IPS DF 19.7 (cell line): ENCODE results near the gene KIAA0513.

Source experiments
- DNase-seq: peaks from one replicate; pipeline ENCODE4 v3.0.0-alpha.2; 2013; ENCODE audit warnings: low read depth, low spot score

Gene KIAA0513

DNA sequence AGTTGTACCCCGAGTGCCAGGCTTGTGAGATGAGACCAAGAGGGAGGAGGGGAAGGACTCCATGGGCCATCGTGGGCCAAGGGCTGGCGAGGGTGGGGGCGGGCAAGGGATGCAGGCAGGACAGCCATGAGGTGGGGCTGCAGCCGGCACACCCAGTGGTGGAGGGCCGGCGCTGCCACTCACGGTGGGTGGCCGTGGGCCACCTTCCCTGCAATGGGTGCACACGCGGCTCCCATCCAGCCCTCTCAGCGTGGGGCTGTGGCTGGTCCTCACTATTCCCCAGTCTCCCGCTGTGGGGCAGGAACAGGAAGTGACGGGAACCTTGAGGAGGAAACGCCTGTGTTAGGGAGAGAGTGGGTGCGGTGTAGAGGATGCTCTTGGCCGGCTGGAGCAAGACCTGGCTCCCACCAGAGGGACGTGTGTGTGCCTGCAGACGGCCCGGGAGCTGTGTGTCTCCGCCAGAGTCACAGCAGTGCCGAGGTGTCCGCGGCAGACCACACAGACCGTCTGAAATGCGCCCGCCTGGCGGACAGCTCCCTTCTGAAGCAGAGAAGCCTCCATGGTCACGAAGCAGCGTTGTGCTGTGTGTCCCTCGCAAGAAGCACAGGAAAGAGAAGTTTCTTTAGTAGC lies 61.1 kb downstream of the KIAA0513 start:
- no peak for DNase-seq

DNA sequence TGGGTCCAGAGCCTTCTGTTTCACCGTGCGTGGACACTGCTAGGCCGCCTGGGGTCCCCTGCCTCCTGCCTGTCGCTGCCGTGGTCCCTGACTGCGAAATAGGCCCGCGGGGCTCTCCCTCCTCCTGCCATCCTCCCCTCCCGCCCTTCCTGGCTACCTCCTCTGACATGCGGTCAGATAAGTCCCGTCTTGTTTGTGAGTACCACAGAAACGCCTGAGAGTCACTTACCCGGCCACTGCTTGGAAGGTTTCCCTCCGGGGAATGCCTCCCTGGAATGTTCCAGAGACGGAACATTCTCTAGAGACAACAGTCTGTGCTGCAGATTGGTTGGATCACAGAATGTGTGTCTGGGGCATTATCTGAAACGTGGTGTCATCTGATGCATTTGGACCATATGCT lies 61.9 kb downstream of the KIAA0513 start:
- no peak for DNase-seq

DNA sequence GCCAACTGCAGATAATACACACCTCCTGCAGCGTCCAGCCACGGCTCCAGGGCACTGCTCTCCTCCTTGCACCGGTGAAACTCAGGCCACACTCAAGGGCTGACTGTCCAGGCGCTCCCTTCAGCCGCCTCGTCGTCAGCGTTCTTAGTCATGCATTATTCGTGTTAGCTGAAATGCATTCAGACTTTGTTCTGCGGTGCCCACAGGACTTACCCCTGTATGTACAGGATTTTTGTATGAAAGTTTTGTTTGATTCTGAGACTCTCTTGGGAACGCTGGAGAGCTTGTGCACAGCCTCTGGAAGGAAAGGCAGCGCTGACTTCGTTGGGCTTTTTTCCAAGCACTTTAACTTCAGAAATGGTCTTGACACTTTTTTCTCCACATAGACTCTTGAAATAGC lies 62.6 kb downstream of the KIAA0513 start:
- no peak for DNase-seq

DNA sequence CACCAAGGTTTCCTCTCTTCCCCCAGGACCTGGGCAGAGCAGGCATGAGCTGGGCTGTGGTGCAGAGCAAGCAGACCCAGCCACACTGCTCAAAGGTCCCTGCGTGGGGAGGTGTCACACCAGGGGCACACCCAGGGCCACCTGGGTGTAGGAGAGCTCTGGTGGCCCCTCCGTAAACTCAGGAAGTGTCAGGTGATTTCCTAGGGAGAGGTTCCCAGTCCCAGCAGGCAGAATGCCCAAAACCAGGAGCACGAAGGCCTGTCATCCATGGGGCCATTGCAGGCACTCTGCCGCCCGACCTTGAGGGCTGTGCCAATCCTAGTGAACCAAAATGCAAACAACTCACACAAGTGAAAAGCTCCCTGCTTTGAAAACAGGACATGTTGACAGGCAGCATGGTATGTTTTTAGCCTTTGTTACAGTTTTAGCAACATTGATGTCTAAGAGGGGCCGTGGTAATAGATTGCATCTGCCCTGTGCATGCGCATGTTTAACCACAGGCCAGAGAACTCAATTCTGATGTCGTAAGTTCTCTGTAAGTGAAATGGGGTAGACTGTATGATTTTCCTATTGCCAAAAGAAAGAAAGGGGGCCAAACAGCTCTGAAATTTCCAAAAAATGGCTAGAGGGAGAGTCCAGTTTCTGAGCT lies 63.4 kb downstream of the KIAA0513 start:
- no peak for DNase-seq

DNA sequence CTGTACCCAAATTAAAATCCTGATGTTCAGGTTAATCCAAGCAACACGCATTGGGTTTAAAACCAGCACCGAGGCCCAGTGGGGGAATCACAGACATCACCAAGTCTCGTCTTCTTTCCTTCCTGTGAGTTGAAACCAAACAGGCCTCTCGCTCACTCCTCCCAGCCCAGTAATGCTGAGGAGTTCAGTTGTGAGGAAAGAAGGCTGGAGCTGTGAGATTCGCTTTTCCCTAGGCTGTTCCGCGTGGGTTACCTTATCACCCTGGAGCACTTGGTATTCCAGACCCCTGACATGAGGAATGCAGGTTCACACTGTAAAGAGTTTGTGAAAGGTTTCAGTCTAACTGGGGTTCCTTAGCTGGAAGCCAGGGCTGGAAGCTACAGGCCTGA lies 63.9 kb downstream of the KIAA0513 start:
- no peak for DNase-seq

DNA sequence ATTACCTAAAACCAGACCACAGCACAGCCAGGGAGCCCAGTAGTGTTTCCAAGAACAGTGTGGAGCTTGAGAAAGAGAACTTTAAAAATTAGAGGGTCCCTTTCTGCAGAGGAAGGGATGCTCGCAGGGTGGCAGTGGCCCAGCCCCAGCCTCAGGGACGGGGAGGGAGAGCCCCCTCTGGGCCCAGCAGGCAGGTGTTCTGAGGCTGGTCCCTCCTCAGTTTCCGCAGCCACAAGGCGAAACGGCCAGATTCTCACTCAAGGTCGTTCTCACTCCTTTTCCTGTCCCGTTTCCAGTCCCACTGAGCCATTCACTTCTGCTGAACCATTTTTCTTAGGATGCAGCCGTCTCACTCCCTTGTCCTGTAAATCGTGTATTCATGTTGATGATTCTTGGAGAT lies 64.7 kb downstream of the KIAA0513 start:
- DNase-seq: no peak

DNA sequence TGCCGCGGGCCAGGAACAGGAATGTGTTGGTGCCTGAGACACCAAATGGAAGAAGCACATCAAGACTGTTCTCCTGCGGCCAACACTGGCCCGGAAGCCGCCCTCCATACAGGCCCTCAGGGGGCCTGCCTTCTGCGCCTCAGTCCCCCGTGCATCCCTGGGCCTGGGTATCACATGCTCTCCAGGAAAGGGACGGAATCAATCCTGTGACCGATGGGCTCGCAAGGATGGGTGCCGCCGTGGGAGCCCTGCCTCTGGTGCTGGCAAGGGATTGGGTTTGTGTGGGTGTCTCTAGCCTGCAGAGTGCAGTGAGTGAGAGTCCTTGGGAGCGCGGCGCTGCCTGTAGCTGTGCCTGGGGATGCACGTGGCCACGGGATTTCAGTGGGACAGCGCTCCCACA lies 65.3 kb downstream of the KIAA0513 start:
- DNase-seq: no peak

DNA sequence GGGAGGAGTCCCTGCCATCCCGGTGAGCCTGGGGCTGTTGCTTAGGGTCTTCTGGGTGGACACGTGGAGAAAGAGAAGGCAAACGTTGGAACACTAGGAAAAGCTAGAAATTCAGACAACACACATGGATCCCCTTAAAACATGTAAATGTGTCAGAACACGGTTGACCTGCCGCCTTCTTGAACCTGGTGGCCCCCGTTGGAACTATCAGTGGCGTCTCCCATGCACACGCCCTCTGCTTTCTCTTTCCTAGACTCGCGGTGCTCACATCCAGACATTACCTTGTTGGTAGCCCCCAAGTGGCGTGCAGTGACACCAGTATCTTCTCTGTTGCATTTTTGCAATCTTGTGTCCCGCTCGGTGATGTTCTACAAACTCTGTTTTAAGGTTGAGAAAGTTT lies 66.1 kb downstream of the KIAA0513 start:
- DNase-seq: no peak

DNA sequence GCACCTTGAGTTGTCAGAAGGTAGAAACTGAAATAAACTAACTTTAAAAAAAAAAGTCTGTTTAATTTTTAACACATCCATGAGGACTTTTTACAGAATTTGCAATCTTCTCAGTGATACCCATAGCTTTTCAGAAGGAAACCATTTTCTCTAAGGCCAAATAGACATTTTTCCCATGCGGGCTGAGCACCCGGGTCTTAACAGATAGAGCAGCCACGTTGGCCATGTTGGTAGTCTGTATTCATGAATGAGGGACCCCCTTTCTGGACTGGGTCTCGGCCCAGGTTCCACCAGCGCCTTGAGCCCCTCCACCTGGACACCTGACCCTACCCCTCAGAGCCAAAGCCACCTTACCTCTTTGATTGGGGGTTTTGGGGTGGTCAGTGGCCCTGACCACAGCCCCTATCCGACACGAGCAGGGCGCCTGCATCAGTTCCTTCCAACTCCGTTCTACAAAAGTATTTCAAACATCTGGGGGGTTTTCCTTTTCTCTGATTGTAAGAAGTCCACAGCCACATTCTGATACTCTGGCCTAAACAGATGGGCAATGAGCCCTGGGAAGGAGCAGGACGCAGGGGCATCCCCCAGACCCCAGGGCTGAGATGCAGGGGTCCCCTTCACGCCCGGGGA lies 66.7 kb downstream of the KIAA0513 start:
- DNase-seq: no peak

DNA sequence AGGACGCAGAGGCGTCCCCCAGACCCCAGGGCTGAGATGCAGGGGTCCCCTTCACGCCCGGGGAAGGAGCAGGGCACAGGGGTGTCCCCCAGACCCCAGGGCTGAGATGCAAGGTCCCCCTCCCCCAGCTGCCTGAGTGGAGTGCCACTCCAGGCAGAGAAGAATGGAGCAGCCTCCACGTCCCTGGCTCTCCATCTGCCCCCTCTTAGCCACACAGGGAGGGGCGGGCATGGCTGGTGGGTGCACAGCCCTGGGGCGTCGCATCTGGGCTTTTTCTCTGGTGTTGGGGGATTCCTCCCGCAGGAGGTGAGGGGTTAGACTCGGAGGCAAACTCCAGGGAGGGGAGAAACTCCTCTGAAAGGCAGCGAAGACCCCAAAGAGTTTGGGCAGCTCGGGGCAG lies 67.2 kb downstream of the KIAA0513 start:
- no peak for DNase-seq

DNA sequence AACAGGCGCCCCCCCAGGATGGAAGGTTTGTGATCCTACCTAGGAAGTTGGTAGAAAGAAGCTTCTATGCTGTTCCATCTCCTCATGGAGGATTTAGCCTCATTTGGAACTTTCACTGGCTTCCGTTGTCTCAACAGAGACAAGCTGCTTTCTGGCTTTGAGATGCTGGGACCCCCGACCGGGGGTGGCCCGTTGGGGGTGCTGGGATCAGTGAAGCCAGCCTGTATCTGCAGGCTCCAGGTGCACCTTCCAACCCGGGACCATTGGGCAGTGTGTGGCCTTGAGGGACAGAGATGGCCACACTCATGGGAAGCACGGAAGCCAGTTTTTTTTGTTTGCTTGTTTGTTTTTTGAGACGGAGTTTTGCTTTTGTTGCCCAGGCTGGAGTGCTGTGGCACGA lies 69.3 kb downstream of the KIAA0513 start:
- DNase-seq: no peak

DNA sequence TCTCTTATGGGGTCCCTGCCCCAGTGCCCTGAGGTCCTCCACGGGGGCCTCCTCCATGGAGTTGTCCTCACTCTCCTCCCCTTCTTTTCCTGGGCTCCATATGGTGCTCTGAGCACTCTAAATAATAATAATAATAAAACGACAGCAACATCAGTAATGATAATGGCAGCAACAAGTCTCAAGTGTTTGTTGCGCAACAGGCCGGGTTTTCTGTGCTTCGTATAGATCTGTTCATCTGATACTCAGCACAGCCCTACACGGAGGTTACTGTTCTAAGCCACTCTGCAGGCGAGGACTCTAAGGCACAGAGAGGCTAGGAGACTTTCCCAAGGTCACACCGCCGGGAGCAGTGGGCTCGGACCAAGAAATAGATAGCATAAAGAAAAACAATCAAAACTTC lies 71.0 kb downstream of the KIAA0513 start:
- no peak for DNase-seq

DNA sequence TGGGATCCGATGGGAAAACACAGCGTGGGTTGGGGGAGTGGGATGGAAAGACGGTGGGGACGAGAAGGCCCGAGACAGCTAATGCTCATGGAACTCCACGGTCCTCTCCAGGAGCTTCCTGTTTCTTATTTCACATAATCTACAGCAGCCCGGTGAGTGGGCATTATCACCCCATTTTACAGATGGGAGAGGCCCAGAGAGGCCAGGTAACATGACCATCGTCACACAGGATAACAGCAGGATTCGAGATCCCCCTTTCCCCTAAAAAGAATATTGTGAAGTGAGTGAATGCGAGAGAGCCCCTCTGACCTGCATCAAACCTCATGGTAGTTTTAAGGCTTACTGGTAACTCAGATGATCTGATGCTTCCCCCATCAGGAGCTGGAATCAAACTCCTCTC lies 72.7 kb downstream of the KIAA0513 start:
- DNase-seq: no peak

DNA sequence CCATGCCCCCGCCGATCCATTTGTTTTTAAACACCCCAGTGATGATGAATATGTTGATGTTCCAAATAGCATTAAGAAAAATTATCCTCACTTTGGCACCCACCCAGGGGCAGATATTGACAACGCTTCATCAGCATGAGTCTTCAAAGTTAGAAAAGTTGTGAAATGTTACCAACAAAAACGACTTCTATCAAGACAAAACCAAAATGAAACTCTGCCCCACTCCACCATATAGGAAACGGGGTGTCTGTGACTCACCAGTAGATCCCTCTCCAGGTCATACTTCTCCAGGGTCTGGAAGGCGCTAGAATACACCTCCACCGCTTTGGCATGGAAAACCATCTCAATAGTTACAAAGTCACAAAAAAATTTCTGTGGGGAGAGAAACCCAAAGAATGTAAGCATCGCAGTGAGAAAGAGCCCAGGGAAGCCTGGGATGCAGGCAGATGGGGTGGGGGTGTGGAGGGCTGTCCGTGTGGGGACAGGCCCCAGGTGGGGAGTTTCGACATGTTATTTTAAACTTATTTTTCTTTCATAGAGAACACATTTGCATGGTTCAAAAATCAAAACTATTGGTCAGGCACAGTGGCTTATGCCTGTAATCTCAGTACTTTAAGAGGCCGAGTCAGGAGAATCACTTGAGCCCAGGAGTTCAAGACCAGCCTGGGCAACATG lies 74.5 kb downstream of the KIAA0513 start:
- DNase-seq: no peak

DNA sequence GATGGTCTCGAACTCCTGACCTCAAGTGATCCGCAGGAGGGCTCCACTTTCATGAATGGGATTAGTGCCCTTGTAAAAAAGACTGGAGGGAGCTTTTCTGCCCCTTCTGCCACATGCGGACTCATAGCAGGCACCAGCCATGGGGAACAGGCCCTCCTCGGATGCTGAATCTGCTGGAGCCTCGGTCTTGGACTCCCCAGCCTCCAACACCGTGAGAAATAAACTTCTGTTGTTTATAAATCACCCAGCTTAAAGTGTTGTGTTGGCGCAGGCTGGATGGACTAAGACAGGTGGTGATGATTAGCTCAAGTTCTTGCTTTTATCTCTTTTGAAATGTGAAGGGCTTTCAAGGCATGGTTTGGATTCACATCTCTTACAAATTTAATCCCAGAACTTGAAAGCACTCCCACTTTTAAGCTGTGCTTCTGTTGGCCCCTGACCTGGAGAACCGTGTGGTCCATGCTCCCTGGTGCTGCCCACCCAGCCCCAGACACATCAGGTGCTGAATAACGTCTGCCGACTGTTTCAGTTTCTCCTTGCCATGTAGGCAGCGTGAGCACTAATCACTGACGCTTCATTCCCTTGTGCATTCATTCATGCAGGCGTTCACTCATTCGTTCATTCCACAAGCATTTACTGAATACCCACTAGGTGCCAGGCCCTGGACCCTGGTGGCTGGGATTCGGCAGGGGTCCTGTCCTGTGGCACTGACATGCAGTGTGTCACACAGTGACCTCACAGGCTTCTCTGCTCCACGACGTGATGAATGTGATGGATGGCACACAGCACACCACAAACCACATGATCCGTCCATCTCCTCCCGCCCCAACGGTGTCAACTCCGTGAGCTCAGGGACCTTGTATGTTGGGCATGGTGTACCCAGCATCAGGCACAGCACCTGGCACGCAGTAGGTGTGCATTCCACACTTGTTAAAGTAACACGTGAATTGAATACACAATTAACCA lies 75.8 kb downstream of the KIAA0513 start:
- no peak for DNase-seq

DNA sequence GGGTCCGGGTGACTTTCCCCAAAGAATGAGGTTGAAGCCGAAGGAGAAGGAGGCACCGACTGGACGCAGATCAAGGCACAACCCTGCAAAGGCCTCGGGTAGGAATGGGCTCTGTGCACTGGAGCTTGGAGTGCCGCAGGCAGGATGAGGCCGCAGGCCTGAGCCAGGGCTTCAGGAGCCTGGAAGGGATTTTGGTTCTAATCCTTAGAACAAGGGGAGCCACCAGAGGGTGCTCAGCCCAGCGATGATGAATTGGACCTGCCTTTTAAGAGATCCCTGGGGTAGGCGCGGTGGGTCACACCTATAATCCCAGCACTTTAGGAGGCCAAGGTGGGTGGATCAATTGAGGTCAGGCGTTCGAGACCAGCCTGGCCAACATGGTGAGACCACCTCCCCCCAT lies 76.6 kb downstream of the KIAA0513 start:
- no peak for DNase-seq

DNA sequence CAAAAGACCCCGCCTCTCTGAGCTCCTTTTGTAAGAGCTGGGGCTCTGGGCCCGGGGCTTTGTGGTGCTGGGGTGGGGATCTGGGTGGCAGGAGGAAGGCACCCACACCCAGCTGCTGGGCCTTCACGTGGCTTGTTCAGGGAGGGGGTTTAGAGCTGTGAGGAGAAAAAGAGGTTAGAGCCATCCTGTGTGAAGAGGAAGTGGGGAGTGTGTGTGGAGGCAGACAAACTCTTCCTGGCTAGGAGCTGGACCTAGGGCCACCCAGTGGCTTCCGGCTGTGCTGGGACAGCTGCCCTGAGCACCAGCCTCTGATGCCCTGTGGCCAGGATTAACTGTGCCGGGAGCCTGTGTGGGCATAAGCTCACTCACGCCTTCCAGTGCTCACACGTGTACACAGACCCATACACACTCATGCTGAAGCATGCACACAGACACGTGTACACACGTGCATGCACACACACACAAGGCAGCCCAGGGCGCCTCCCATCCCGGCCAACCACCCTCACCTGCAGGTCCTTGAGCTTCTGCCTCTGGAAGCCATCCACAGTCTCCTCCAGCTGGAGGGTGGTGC lies 77.3 kb downstream of the KIAA0513 start:
- no peak for DNase-seq

DNA sequence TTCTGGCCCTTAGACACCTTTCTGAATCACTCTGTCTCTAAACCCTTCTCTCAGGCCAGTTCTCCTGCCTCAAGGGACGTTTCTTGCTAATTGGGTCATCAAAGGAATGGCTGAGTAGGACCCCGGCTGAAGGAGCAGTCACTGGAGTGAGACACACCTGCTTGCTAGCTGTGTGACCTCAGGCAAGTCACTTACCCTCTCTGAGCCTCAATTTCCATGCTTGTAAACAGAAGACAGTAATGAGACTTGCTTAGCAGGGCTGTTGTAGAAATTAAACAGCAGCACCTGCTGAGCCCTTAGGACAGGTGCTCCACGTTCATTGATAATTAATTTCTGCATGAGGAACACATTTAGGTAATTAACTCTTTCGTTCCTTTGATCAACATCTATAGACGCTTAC lies 77.9 kb downstream of the KIAA0513 start:
- no peak for DNase-seq

DNA sequence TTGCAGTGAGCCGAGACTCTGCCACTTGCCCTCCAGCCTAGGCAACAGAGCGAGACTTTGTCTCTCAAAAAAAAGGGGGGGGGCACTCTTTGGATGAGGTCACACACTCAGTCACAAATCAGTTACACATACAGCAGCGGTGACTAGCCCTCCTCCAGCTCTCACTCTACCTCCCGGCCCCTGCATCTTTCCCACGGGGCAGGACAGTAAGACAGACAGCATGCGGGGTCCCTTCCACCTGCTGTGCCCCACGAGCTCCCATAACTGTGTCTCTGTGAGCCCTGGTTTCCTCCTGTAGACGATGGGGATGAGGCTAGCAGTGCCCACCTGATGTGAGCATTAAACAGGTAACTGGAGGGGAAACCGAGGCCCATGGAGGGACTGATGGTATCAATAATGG lies 79.5 kb downstream of the KIAA0513 start:
- no peak for DNase-seq

DNA sequence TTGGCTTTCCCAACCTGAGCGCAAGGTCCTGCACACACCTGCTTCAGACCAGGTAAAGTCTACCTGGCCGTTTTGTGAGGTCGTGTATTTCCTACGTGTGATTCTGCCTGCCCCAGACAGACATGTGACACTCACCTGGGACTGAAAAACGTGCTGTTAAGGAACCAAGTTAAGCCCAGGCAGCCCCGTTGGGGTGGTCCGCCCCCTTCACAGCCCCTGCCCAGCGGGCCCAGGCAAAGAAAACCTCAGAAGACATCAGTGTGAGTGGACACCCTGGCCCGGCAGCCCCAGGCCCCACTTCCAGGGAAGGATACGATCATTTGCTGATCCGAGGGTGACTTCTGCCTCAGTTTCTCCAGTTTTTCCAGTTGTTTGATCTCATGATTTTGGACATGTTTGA lies 79.9 kb downstream of the KIAA0513 start:
- DNase-seq: no peak

DNA sequence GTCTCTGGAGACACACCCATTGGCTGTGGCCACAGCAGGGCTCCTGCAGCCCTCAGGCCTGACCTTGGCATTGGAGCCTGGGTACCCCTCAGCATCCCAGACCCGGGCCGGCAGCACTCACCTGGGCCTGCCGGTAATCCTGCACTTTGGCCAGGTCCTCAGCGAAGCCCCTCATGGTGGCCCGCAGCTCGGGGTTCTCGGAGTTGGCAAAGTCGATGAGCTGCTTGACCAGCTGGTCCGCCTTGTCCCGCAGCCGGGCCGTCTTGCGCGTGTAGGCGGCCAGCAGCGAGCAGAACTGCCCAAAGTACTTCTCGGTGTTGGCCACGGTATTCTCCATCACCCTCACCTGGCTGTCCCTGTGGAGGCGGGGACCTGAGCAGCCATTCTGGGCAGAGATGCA lies 82.5 kb downstream of the KIAA0513 start:
- DNase-seq: no peak
